Left renal cortex interstitium (tissue), 4 donors: ENCODE measurements around the gene POLR3H. TPM values are rescaled to one million over a fixed set of nuclear protein-coding genes. Genes with fewer than 3 reads are reported as not detected.
"Not testable (repeated sequence)": the region's sequence is repeated elsewhere in the genome, so short reads cannot be mapped to it uniquely, and the experiment has no call there.

Experiments
- DNase-seq, 4 donors: peaks; one replicate each; pipeline ENCODE4 v3.0.0-alpha.2; 2013; ENCODE audit warnings: low read depth in 4 of 4, low spot score in 2 of 4, missing footprints in 1 of 4
- polyA plus RNA-seq, 4 donors: library from polyadenylated mRNA; unstranded; fragments of 120-200 nt; gene quantifications; one replicate each; pipeline ENCODE4 v1.2.1, GENCODE V29; 2013; ENCODE audit not compliant: insufficient read length in 4 of 4

The POLR3H gene
- 10 to 100 TPM; 30.7 to 38.8 (median 31.8) TPM for polyA plus RNA-seq

DNA sequence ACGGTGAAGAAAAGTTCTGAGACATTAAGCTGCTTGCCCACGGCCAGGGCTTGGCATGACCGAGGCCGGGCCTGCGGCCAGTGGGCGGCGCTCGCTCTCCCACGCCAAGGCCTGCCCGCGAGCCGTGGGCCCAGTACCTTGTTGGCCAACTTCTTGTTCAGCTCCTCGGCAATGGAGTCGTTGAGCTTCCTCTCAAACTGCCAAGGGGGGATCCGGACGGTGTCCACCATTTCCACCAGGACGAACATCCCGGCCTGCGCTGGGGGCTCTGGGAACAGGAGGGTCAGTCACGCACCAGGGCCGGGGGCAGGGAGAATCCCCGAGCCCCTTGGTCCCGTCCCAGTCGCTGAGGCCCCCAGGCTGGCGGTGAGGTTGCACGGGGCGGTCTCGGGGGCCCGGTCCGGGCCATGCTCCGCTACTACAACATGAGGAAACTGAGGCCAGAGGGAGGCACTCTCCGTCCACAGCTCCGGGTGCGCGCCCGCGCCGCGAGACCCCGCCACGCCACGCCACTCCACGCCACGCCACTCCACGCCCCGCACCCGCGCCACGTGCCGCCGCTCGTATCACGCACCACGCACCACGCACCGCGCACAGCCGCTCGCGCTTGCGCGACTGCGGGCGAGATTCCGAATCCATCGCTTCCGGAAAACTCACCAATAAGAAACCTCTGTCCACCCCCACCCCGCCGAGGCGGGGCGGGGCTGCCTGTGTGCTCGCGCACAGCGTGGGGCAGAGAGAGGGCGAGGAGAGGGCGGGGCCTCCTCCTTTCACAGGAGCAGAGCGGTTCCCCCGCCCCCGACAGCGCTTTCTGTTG is at the start of gene POLR3H:
Gene POLR3H (minus strand): TSS at position 617 of the 817 bp plus-strand sequence. CDS start 369 bp downstream, at position 248.
- DNase-seq, result peak; percentile 82 to 98 (median 93)

- DNase-seq, result not testable (repeated sequence)
These were observed 49.2 kb upstream of the POLR3H start for GRCh38 chr22:41593336-41593960.

DNA sequence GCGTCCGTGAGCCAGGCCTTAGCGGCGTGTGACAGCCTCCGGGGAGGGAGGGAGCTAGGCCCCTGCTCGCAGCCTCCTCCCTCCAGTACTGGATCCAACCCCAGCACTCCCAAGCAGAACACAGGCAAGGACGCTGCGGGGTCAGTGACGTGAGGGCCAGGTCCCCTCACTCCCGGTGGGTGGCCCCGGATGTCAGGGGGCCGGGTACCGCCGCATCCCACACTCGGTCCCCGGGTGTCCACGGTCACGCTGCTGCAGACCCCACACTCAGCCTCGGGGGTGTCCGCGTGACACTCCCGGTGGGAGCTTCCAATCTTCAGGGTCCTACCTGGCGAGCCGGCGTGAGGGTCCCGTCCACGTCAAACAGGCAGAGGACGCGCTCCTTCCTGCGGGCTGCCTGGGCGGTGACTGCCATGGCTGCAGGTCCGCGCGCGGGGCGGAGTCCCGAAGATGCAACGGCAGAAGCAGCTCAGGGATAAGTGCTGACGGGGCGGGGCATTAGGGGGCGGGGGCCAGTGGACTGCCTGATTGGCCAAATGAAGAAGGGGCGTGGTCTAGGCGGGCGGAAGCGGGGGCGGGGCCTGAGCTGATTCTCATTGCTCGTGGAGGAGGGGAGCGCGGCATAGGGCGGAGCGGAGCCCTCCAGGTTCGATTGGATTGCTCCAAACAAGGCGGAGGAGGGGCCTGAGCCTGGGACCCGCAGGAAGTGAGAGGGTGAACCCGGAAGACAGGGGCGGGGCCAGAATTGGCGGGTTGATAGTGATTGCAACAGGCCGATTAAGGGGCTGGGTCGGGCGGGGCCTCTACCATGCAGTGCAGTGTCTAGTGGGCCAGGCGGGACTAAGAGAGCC is 45.3 kb upstream of the POLR3H start, which contains the start of gene PMM1:
Gene PMM1 (minus strand): TSS at position 450 of the 851 bp plus-strand sequence. CDS start 35 bp downstream, at position 415.
- DNase-seq, result peak; percentile 89 to 99 (median 99)

DNA sequence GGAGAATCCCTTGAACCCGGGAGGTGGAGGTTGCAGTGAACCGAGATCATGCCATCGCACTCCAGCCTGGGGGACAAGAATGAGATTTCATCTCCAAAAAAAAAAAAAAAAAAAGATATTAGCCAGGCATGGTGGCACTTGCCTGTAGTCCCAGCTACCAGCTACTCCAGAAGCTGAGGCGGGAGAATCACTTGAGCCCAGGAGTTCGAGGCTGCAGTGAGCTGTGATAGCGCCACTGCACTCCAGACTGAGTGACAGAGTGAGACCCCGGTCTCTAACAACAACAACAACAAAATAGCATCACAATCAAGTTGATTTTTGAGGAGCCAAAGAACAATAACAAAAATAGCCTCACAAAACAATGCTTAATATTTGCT is 43.1 kb upstream of the POLR3H start:
- no peak for DNase-seq

DNA sequence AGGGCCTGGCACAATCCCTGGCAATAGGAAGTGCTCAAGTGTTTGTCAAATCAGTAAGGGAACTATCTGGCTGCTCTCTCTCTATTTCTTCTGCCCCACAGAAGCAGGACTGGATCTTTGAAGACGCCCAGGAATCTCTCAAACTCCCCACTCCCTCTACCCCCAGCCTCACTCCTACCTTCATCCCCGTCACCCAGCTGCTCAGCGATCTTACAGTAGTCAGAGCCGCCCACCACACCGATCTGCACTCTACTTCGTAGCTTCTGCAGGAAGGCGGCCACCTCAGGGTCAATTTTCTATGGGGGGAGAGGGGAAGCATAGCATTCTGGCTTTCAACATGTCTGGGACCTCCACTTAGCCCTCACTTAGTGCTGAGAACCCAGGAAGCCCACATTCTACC is 41.6 kb upstream of the POLR3H start:
- DNase-seq, result no peak

GRCh38 chr22:41584881-41585280 is 40.6 kb upstream of the POLR3H start:
- no peak for DNase-seq

- DNase-seq, result no peak
These were observed 38.4 kb upstream of the POLR3H start for GRCh38 chr22:41582694-41583093.

GRCh38 chr22:41579997-41580355 is 35.7 kb upstream of the POLR3H start:
- DNase-seq, result no peak

GRCh38 chr22:41579297-41579996 is 35.2 kb upstream of the POLR3H start:
- no peak for DNase-seq

- no peak for DNase-seq
These were observed 34.5 kb upstream of the POLR3H start for GRCh38 chr22:41578818-41579217.

GRCh38 chr22:41578114-41578513 is 33.8 kb upstream of the POLR3H start:
- no peak for DNase-seq

DNA sequence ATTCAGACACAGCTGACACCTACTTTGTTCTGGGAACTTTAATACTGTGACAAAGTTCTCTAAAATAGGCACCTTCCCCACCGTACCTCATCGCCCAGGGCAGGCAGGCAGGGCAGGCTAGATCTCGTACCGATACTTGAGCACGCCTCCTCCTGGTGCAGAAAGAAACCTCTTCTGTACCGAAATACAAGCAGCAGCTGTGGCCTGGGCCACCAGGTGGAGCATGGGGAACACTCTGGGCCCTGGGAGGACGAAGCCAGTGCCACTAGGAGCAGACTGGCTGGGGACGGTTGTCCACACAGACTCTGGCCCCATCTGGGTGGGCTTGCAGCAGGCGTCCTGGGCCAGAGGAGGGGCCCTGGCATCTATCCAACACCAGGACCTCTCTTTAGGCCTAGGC is 32.6 kb upstream of the POLR3H start:
- DNase-seq, result no peak

GRCh38 chr22:41575533-41575932 is 31.3 kb upstream of the POLR3H start:
- DNase-seq, result no peak

DNA sequence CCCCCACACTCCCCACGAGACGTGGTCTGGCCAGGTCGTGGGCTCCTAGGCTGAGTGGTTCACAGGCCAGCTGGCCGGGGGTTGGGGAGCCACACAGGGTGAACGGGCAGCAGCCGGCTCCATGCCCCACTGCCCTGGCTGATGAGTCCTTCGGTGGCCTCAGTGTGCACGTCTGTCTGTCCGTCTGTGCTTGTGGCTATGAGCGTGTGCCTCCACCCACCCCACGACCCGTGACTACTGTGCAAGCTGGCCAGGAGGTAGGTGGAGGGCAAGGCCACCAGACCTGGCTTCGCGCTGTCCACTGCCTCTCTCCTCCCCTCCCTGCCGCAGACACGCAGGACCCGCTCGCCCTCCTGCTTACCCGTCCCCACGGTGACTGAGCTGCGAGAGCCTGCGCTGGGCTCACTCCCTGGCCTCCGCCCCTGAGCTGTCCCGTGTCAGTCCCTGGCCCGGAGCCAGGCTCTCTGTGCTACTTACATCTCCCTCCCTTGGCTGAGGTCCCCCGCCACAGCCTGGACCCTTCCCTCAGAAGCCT is 30.6 kb upstream of the POLR3H start:
- DNase-seq, result no peak

- no peak for DNase-seq
These were observed 29.4 kb upstream of the POLR3H start for GRCh38 chr22:41573677-41574076.

- DNase-seq, result not testable (repeated sequence)
These were observed 28.0 kb upstream of the POLR3H start for GRCh38 chr22:41572305-41572704.

GRCh38 chr22:41571786-41572185 is 27.5 kb upstream of the POLR3H start:
- DNase-seq, result no peak

DNA sequence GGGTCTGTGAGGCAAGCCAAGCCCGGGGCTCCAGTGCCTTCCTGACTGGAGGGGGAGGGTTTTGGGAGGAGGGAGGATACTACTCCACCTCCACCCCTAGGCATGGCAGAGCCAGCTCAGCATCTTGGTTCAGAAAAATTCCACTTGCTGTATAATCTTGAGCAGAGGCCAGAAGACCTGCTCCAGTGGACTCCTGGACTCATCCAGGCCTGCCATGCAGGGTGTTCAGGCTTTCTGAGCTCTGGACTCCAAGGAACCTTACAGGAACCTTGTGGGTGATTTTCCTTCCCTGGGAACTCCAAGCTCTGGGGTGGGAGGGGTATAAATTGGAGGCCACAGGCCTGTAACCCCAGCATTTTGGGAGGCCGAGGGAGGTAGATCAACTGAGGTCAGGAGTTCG is 26.0 kb upstream of the POLR3H start:
- DNase-seq, result no peak

DNA sequence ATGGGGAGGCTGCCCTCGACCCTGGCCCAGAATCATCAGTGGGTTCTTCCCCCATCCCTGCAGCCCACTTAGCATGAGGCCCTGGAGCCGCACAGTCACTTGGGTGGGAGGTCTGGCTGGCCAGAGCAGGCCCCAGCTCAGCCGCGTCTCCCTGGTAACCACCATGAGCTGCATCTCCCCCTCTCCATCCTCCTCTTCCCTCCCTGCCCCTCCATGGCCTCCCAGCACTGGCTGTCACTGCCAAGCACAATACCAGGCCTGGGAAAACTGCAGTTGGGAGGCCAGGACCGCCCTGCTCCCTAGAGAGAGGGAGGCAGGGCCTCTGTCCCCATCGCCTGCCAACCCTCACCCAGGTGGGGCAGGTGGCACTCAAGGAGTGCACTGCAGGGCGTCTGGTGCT is 24.5 kb upstream of the POLR3H start:
- DNase-seq, result no peak

- no peak for DNase-seq
These were observed 23.2 kb upstream of the POLR3H start for GRCh38 chr22:41567512-41567768.
